Hindlimb muscle (tissue), 1 donor: ENCODE results near the gene GPNMB. TPM values are rescaled to one million over a fixed set of nuclear protein-coding genes. Genes with fewer than 3 reads are reported as not detected.
"Not testable (repeated sequence)": the region's sequence is repeated elsewhere in the genome, so short reads cannot be mapped to it uniquely, and the experiment has no call there.

Source experiments
- DNase-seq: peaks from one replicate; pipeline ENCODE4 v3.0.0-alpha.2; 2013
- polyA plus RNA-seq: library from polyadenylated mRNA; unstranded; fragments of 120-200 nt; gene quantifications from one replicate; pipeline ENCODE4 v1.2.1, GENCODE V29; 2013; ENCODE audit not compliant: insufficient read length

GPNMB gene
- polyA plus RNA-seq, 1 donor: 53.7 TPM

- no peak for DNase-seq
These were observed 62.2 kb downstream of the GPNMB start for GRCh38 chr7:23308754-23309153.

GRCh38 chr7:23312141-23312540 is 65.6 kb downstream of the GPNMB start:
- DNase-seq: not testable (repeated sequence)

GRCh38 chr7:23315366-23315765 is 68.8 kb downstream of the GPNMB start:
- no peak for DNase-seq

Other genes starting within 250 kb of the GPNMB start
- 18.6 TPM for gene HYCC1, start 232.6 kb upstream of the GPNMB start, polyA plus RNA-seq
- 23.6 TPM for gene KLHL7, start 141.0 kb upstream of the GPNMB start, polyA plus RNA-seq
- 31.7 TPM for gene NUP42, start 64.7 kb upstream of the GPNMB start, polyA plus RNA-seq
- gene MALSU1, start 52.6 kb downstream of the GPNMB start, polyA plus RNA-seq: 95.2 TPM
- gene IGF2BP3, start 223.7 kb downstream of the GPNMB start, polyA plus RNA-seq: 27.5 TPM